ENCODE measurements around the gene TSPAN17. TPM values are rescaled to one million over a fixed set of nuclear protein-coding genes. Genes with fewer than 3 reads are reported as not detected.

TSPAN17 gene
- total RNA-seq, 4 donors from 2014 or later, result 12.1 to 24.1 (median 15.6) TPM

GRCh38 chr5:176692839-176693476 is 45.7 kb downstream of the TSPAN17 start:
- TF ChIP-seq POLR2A (IDR thresholded peaks at IDR 0.05), result no peak
- no peak for DNase-seq (ENCODE audit: low spot score in 2 of 2)
- intact Hi-C loops (cut with DNase I; ENCODE audit: low total_unique reads), result no loop called here
- 14 to 17% methylated on average over 13 of the region's 13 CpGs for WGBS, 2 donors
- H3K4me3 ChIP-seq (ENCODE audit: low read depth, poor library complexity, severe bottlenecking), result no peak overlapping the region

GRCh38 chr5:176693477-176693851 is 46.2 kb downstream of the TSPAN17 start:
- intact Hi-C loops (cut with DNase I; ENCODE audit: low total_unique reads), result no loop called here
- no peak overlapping the region for H3K4me3 ChIP-seq (ENCODE audit: low read depth, poor library complexity, severe bottlenecking)
- TF ChIP-seq POLR2A (IDR thresholded peaks at IDR 0.05) (no peak), CTCF (IDR thresholded peaks at IDR 0.05) (no peak)
- no peak for DNase-seq (ENCODE audit: low spot score in 2 of 2)
- 24 to 28% methylated on average over 13 of the region's 13 CpGs for WGBS, 2 donors

GRCh38 chr5:176694146-176694545 is 46.9 kb downstream of the TSPAN17 start:
- no peak for TF ChIP-seq CTCF (IDR thresholded peaks at IDR 0.05)
- TF ChIP-seq POLR2A (IDR thresholded peaks at IDR 0.05), result no peak
- no peak for DNase-seq (ENCODE audit: low spot score in 2 of 2)
- intact Hi-C loops (cut with DNase I; ENCODE audit: low total_unique reads), result no loop called here
- H3K4me3 ChIP-seq (ENCODE audit: low read depth, poor library complexity, severe bottlenecking), result no peak overlapping the region
- WGBS, 2 donors, result 79 to 80% methylated on average over 10 of the region's 10 CpGs

GRCh38 chr5:176694631-176695030 is 47.3 kb downstream of the TSPAN17 start:
- TF ChIP-seq CTCF (IDR thresholded peaks at IDR 0.05) (no peak), POLR2A (IDR thresholded peaks at IDR 0.05) (no peak)
- no peak for DNase-seq (ENCODE audit: low spot score in 2 of 2)
- intact Hi-C loops (cut with DNase I; ENCODE audit: low total_unique reads), result no loop called here
- 71 to 84% methylated on average over 9 of the region's 9 CpGs for WGBS, 2 donors
- no peak overlapping the region for H3K4me3 ChIP-seq (ENCODE audit: low read depth, poor library complexity, severe bottlenecking)

GRCh38 chr5:176695073-176695472 is 47.8 kb downstream of the TSPAN17 start:
- 46 to 48% methylated on average over 8 of the region's 8 CpGs for WGBS, 2 donors
- DNase-seq (ENCODE audit: low spot score in 2 of 2), result no peak
- intact Hi-C loops (cut with DNase I; ENCODE audit: low total_unique reads), result no loop called here
- TF ChIP-seq CTCF (IDR thresholded peaks at IDR 0.05), result no peak
- no peak for TF ChIP-seq POLR2A (IDR thresholded peaks at IDR 0.05)
- no peak overlapping the region for H3K4me3 ChIP-seq (ENCODE audit: low read depth, poor library complexity, severe bottlenecking)

- intact Hi-C loops (cut with DNase I; ENCODE audit: low total_unique reads), result no loop called here
- TF ChIP-seq POLR2A (IDR thresholded peaks at IDR 0.05) (no peak), CTCF (IDR thresholded peaks at IDR 0.05) (no peak)
- 79 to 81% methylated on average over 10 of the region's 10 CpGs for WGBS, 2 donors
- no peak for DNase-seq (ENCODE audit: low spot score in 2 of 2)
- no peak overlapping the region for H3K4me3 ChIP-seq (ENCODE audit: low read depth, poor library complexity, severe bottlenecking)
Measured at GRCh38 chr5:176697267-176697933, 50.1 kb downstream of the TSPAN17 start.

Data from lower leg skin (tissue), 4 donors.